HepG2 (cell line): ENCODE measurements around the gene HNRNPR. TPM values are rescaled to one million over a fixed set of nuclear protein-coding genes. Genes with fewer than 3 reads are reported as not detected.

Experiments used
- ESRRA ChIP-seq: sonication (generic); formaldehyde crosslinking; IDR thresholded peaks from 2 replicates; pipeline ENCODE4 v1.5.1; 2020; ENCODE audit warnings: mild to moderate bottlenecking, low read depth, missing genetic modification reagents
- JUN ChIP-seq: sonication (generic); formaldehyde crosslinking; IDR thresholded peaks from 2 replicates; pipeline ENCODE4 v1.4.0; 2020; ENCODE audit warnings: mild to moderate bottlenecking, missing genetic modification reagents
- JUNB ChIP-seq: sonication (generic); formaldehyde crosslinking; IDR thresholded peaks from 2 replicates; pipeline ENCODE4 v1.8.0; 2022; ENCODE audit warnings: missing genetic modification reagents, mild to moderate bottlenecking, borderline replicate concordance
- KDM2A ChIP-seq: sonication (generic); formaldehyde crosslinking; IDR thresholded peaks from 2 replicates; pipeline ENCODE4 v1.4.0; 2020; ENCODE audit warnings: low read depth, missing genetic modification reagents, borderline replicate concordance
- MED8 ChIP-seq: sonication (generic); formaldehyde crosslinking; IDR thresholded peaks from 2 replicates; pipeline ENCODE4 v1.8.1; 2023; ENCODE audit warnings: mild to moderate bottlenecking, missing genetic modification reagents; ENCODE audit not compliant: insufficient replicate concordance
- MLLT10 ChIP-seq: sonication (generic); formaldehyde crosslinking; IDR thresholded peaks from 2 replicates; pipeline ENCODE4 v1.4.0; 2020; ENCODE audit warnings: missing genetic modification reagents
- MLXIP ChIP-seq: sonication (generic); formaldehyde crosslinking; IDR thresholded peaks from 2 replicates; pipeline ENCODE4 v1.9.0; 2021; ENCODE audit warnings: missing genetic modification reagents, borderline replicate concordance
- PBX3 ChIP-seq: sonication (generic); formaldehyde crosslinking; IDR thresholded peaks from 2 replicates; pipeline ENCODE4 v1.8.1; 2023; ENCODE audit warnings: missing genetic modification reagents, inconsistent platforms, borderline replicate concordance
- RCOR2 ChIP-seq: IDR thresholded peaks from 2 replicates; pipeline ENCODE4 v1.6.1; 2016; ENCODE audit warnings: missing biosample characterization, missing genetic modification reagents
- RFXAP ChIP-seq: sonication (generic); formaldehyde crosslinking; IDR thresholded peaks from 2 replicates; pipeline ENCODE4 v1.4.0; 2020; ENCODE audit warnings: missing genetic modification reagents, borderline replicate concordance
- SMAD3 ChIP-seq: sonication (generic); formaldehyde crosslinking; IDR thresholded peaks from 2 replicates; pipeline ENCODE4 v1.4.0; 2020; ENCODE audit warnings: missing genetic modification reagents
- SUZ12 ChIP-seq: fragments of 150-350 bp; IDR thresholded peaks from 2 replicates; pipeline ENCODE4 v1.6.1; 2014; ENCODE audit warnings: low read depth, low read length
- TBL1XR1 ChIP-seq: fragments of 150-350 bp; IDR thresholded peaks from 2 replicates; pipeline ENCODE4 v1.6.1; 2014; ENCODE audit warnings: borderline replicate concordance, low read length; ENCODE audit not compliant: partially characterized antibody
- ZBTB10 ChIP-seq: sonication (generic); formaldehyde crosslinking; IDR thresholded peaks from 2 replicates; pipeline ENCODE4 v1.4.0; 2020; ENCODE audit warnings: missing genetic modification reagents, borderline replicate concordance
- ZBTB20 ChIP-seq: sonication (generic); formaldehyde crosslinking; IDR thresholded peaks from 2 replicates; pipeline ENCODE4 v1.8.1; 2023; ENCODE audit warnings: missing genetic modification reagents, low read depth, mild to moderate bottlenecking, borderline replicate concordance
- ZFP41 ChIP-seq: sonication (generic); formaldehyde crosslinking; IDR thresholded peaks from 2 replicates; pipeline ENCODE4 v1.4.0; 2020; ENCODE audit warnings: mild to moderate bottlenecking, missing genetic modification reagents, borderline replicate concordance
- ZNF121 ChIP-seq: sonication (generic); formaldehyde crosslinking; IDR thresholded peaks from 2 replicates; pipeline ENCODE4 v1.5.0; 2020; ENCODE audit warnings: mild to moderate bottlenecking, missing genetic modification reagents
- ZNF256 ChIP-seq: sonication (generic); formaldehyde crosslinking; conservative IDR thresholded peaks from 2 replicates; pipeline ENCODE4 v1.4.0; 2020; ENCODE audit warnings: missing genetic modification reagents
- ZNF329 ChIP-seq: sonication (generic); formaldehyde crosslinking; IDR thresholded peaks from 2 replicates; pipeline ENCODE4 v1.9.0; 2021; ENCODE audit warnings: low read depth, mild to moderate bottlenecking, missing genetic modification reagents
- ZNF672 ChIP-seq: sonication (generic); formaldehyde crosslinking; IDR thresholded peaks from 2 replicates; pipeline ENCODE4 v1.8.1; 2022; ENCODE audit warnings: missing genetic modification reagents
- ZSCAN31 ChIP-seq: sonication (generic); formaldehyde crosslinking; IDR thresholded peaks from 2 replicates; pipeline ENCODE4 v1.5.0; 2020; ENCODE audit warnings: low read depth, mild to moderate bottlenecking, missing genetic modification reagents
- polyA plus RNA-seq, 8 experiments: library from polyadenylated mRNA; depleted of rRNA in 3 of 8; stranded (reverse) in 7 of 8; unstranded in 1 of 8; fragments of >200 nt; fragmentation: Illumina TruSeq in 4 of 8; extraction: Trizol in 4 of 8; gene quantifications; 2 replicates each; pipeline versions ENCODE4 v1.2.1 to v1.2.3, GENCODE V29; 2011 to 2016; ENCODE audit warnings: low read depth in 4 of 8, missing spikeins in 1 of 8, mixed read lengths in 1 of 8; ENCODE audit not compliant: insufficient read depth in 1 of 8
- total RNA-seq, 5 experiments: library from RNA; depleted of rRNA; stranded (reverse); fragments of >200 nt; fragmentation: Illumina TruSeq; extraction: Trizol; gene quantifications; 2 replicates each; pipeline ENCODE4 v1.2.3, GENCODE V29; 2016; ENCODE audit warnings: low read depth in 1 of 5

HNRNPR gene
- total and polyA plus RNA-seq, 2 of the 13 experiments (the other 11 are each of a cell fraction or from before 2014, with no cell fraction given): 133 to 216 TPM

- peak; percentile 50; the same call in 1 of the 2 replicates for TF ChIP-seq JUNB
- TF ChIP-seq SUZ12: no peak
- no peak for TF ChIP-seq PBX3
- TF ChIP-seq ZBTB20 (CRISPR knock-in tag): no peak
- TF ChIP-seq KDM2A (CRISPR knock-in tag): no peak
- no peak for TF ChIP-seq ZSCAN31 (CRISPR knock-in tag)
- no peak for TF ChIP-seq MLLT10 (CRISPR knock-in tag)
- no peak for TF ChIP-seq RFXAP (CRISPR knock-in tag)
- 0 out of 2 replicates have a peak, but pooled peaks have one; percentile 8 for TF ChIP-seq SMAD3
- TF ChIP-seq MED8: no peak
- no peak for TF ChIP-seq JUN
- no peak for TF ChIP-seq ZNF672 (CRISPR knock-in tag)
- TF ChIP-seq ZNF256 (CRISPR knock-in tag): no peak
- no peak for TF ChIP-seq ZFP41 (CRISPR knock-in tag)
- no peak for TF ChIP-seq TBL1XR1
- TF ChIP-seq ESRRA (CRISPR knock-in tag): no peak; the same call in 1 of the 2 replicates
- TF ChIP-seq ZNF121 (CRISPR knock-in tag): 0 out of 2 replicates have a peak, but pooled peaks have one; percentile 57
- TF ChIP-seq ZNF329: no peak
- no peak for TF ChIP-seq ZBTB10 (CRISPR knock-in tag)
- TF ChIP-seq RCOR2: peak; percentile 51; the same call in 1 of the 2 replicates
- TF ChIP-seq MLXIP: no peak
Measured at GRCh38 chr1:23376890-23377811, 33.1 kb upstream of the HNRNPR start (continued).
